K562 (cell line): ENCODE data around the gene RAPSN. TPM values are rescaled to one million over a fixed set of nuclear protein-coding genes. Genes with fewer than 3 reads are reported as not detected.

Experiments used
- ATAC-seq: fragments of 200-7000 bp; cut with Tn5 transposase; 3 replicates; pipeline ENCODE4 v1.9.1; 2020; ENCODE audit warnings: moderate library complexity
- BruUV-seq: library from RNA; stranded (reverse); fragments of 400-500 nt; replicated peaks from 2 replicates; lab custom pipeline; 2021; lab: Mats Ljungman, UMichigan
- CTCF ChIA-PET: fragments of 300-600 bp; formaldehyde crosslinking; extraction: SDS; loops from one replicate; lab custom pipeline; 2021; ENCODE audit warnings: low intra/inter-chr PET ratio; lab: Yijun Ruan, JAX
- POLR2A ChIA-PET: fragments of 300-600, 350-650 bp; sonication (Branson Sonifier 250); formaldehyde crosslinking; extraction: SDS; loops from one replicate; lab custom pipeline; 2021; ENCODE audit warnings: antibody characterized with exemption, inconsistent platforms; lab: Yijun Ruan, JAX
- DNase-seq, 4 experiments: peaks; one replicate each; pipeline versions ENCODE4 v3.0.0 to v3.0.0-alpha.2; 2011 to 2018; ENCODE audit warnings: low spot score in 3 of 4, mixed read lengths in 3 of 4; ENCODE audit errors: extremely low read depth in 1 of 4
- FAIRE-seq: peaks from 2 replicates; lab custom pipeline; 2011; peaks lifted over from hg19 to GRCh38; lab: Jason Lieb, UNC
- H2AFZ ChIP-seq: 2 replicates; pipeline ENCODE4 v1.6.0; 2011; ENCODE audit warnings: low read depth, low read length, control low read depth, inconsistent platforms
- H3K27ac ChIP-seq: fragments of 200-600 bp; 3 replicates; pipeline ENCODE4 v1.8.0; 2011; ENCODE audit warnings: low read depth, mild to moderate bottlenecking, control low read depth, inconsistent platforms, low read length, moderate library complexity, mixed read lengths; ENCODE audit errors: extremely low read depth
- H3K27me3 ChIP-seq, 2 experiments: fragments of 300-600 bp in 1 of 2; 2 replicates in 1 of 2; 3 replicates in 1 of 2; pipeline versions ENCODE4 v1.6.0 to v1.8.0; 2011; ENCODE audit warnings: inconsistent platforms in 2 of 2, low read length in 2 of 2, mild to moderate bottlenecking in 1 of 2, mixed read lengths in 1 of 2, moderate library complexity in 1 of 2; ENCODE audit not compliant: control insufficient read depth in 2 of 2, insufficient read depth in 2 of 2
- H3K36me3 ChIP-seq: fragments of 300-600 bp; 3 replicates; pipeline ENCODE4 v1.8.0; 2011; ENCODE audit warnings: mild to moderate bottlenecking, low read length, inconsistent platforms; ENCODE audit not compliant: control insufficient read depth, insufficient read depth
- H3K4me1 ChIP-seq, 2 experiments: fragments of 200-600 bp in 1 of 2; replicated peaks in 1 of 2; 2 replicates in 1 of 2; 3 replicates in 1 of 2; pipeline versions ENCODE4 v1.5.1 to v1.8.0; 2011; ENCODE audit warnings: inconsistent platforms in 2 of 2, low read length in 2 of 2, mild to moderate bottlenecking in 1 of 2, mixed read lengths in 1 of 2, moderate library complexity in 1 of 2; ENCODE audit not compliant: control insufficient read depth in 2 of 2, insufficient read depth in 2 of 2
- H3K4me2 ChIP-seq: 2 replicates; pipeline ENCODE4 v1.6.1; 2011; ENCODE audit warnings: low read length, control low read depth, inconsistent platforms, mixed read lengths; ENCODE audit not compliant: insufficient read depth
- H3K4me3 ChIP-seq: fragments of 200-600 bp; sonication (generic), shearing (Covaris generic); 2 replicates; pipeline ENCODE4 v1.5.1; 2016; ENCODE audit warnings: control low read depth, inconsistent platforms
- H3K79me2 ChIP-seq: fragments of 200-600 bp; 3 replicates; pipeline ENCODE4 v1.8.0; 2011; ENCODE audit warnings: low read length, inconsistent platforms; ENCODE audit not compliant: control insufficient read depth, insufficient read depth
- H3K9ac ChIP-seq, 2 experiments: 2 replicates each; pipeline versions ENCODE4 v1.6.0 to v1.6.1; 2011; ENCODE audit warnings: low read depth in 2 of 2, low read length in 2 of 2, control low read depth in 1 of 2, inconsistent platforms in 1 of 2, mild to moderate bottlenecking in 1 of 2, mixed read lengths in 1 of 2; ENCODE audit not compliant: insufficient read depth in 1 of 2
- H3K9me1 ChIP-seq: one replicate; pipeline ENCODE4 v1.6.0; 2011; ENCODE audit warnings: inconsistent platforms, mild to moderate bottlenecking, low read length, moderate library complexity; ENCODE audit not compliant: control insufficient read depth, insufficient read depth
- H3K9me3 ChIP-seq: replicated peaks from 2 replicates; pipeline ENCODE4 v1.5.1; 2011; ENCODE audit warnings: low read depth, low read length, inconsistent platforms; ENCODE audit not compliant: control insufficient read depth, insufficient read depth
- H4K20me1 ChIP-seq: replicated peaks from 2 replicates; pipeline ENCODE4 v1.6.1; 2011; ENCODE audit warnings: low read length, inconsistent platforms, mixed read lengths; ENCODE audit not compliant: control insufficient read depth, insufficient read depth
- CREB5 ChIP-seq: fragments of 250-450 bp; sonication (Bioruptor Pico); IDR thresholded peaks from 2 replicates; pipeline ENCODE4 v1.5.0; 2020; ENCODE audit warnings: mild to moderate bottlenecking
- PHB ChIP-seq: fragments of 250-450 bp; sonication (Bioruptor Pico); IDR thresholded peaks from 2 replicates; pipeline ENCODE4 v1.5.0; 2021
- PURB ChIP-seq: sonication (generic); formaldehyde crosslinking; IDR thresholded peaks from 2 replicates; pipeline ENCODE4 v1.9.0; 2021; ENCODE audit warnings: low read depth, mild to moderate bottlenecking, missing genetic modification reagents
- RNF2 ChIP-seq: sonication (generic); IDR thresholded peaks from 2 replicates; pipeline ENCODE4 v1.6.1; 2016
- ZNF280B ChIP-seq: fragments of 250-450 bp; sonication (Bioruptor Pico); IDR thresholded peaks from 2 replicates; pipeline ENCODE4 v1.5.1; 2021; ENCODE audit warnings: mild to moderate bottlenecking
- ZNF316 ChIP-seq: fragments of 450-650 bp; IDR thresholded peaks from 2 replicates; pipeline ENCODE4 v1.6.1; 2016
- ZNF77 ChIP-seq: fragments of 250-450 bp; sonication (Bioruptor Pico); IDR thresholded peaks from 2 replicates; pipeline ENCODE4 v1.5.0; 2020
- whole genome bisulfite sequencing: fragments of 100-300 bp; shearing (Covaris generic); methylation state at CpG from one replicate; pipeline ENCODE4 v1.1.6; 2016; ENCODE audit warnings: low coverage, mixed read lengths; ENCODE audit not compliant: insufficient coverage; ENCODE audit errors: missing lambda C conversion rate; 5-methylcytosine and 5-hydroxymethylcytosine counted together
- in situ Hi-C: fragments of 300-500 bp; cut with MboI; formaldehyde crosslinking; loops from 4 replicates; pipeline ENCODE4 v1.15.0; 2018; ENCODE audit warnings: inconsistent platforms, mixed read lengths
- intact Hi-C: fragments of 100-400 bp; cut with micrococcal nuclease; formaldehyde crosslinking; loops from 2 replicates; pipeline ENCODE4 v1.14.2; 2022
- polyA plus RNA-seq, 8 experiments: library from polyadenylated mRNA; depleted of rRNA in 4 of 8; stranded (reverse) in 5 of 8; unstranded in 3 of 8; fragments of >200 nt; fragmentation: Nextera tagmentation in 2 of 8; fragmentation: Illumina TruSeq in 1 of 8; extraction: Ambion mirVana in 2 of 8; extraction: Trizol in 1 of 8; gene quantifications; 2 replicates each; pipeline versions ENCODE4 v1.2.1 to v1.2.3, GENCODE V29; 2011 to 2014; ENCODE audit warnings: inconsistent platforms in 1 of 8, missing spikeins in 1 of 8
- total RNA-seq, 7 experiments: library from RNA; depleted of rRNA in 6 of 7; stranded (reverse); fragments of >200 nt in 6 of 7; fragmentation: Illumina TruSeq in 2 of 7; extraction: Trizol in 2 of 7; gene quantifications; 2 replicates each; pipeline versions ENCODE4 v1.2.1 to v1.2.3, GENCODE V29; 2011 to 2021; ENCODE audit warnings: low replicate concordance in 1 of 7

Gene RAPSN
- total and polyA plus RNA-seq, 9 of the 15 experiments (the other 6 are each of a cell fraction or from before 2014, with no cell fraction given) = 0.06 to 0.11 TPM; not detected in 7

- no peaks in the 10 kb centered on the region for H3K9me1 ChIP-seq
- H3K4me3 ChIP-seq = no peak overlapping the region
- ChIA-PET POLR2A (interaction anchor here (1.1 kb wide), 1 partner anchor 12 kb away, joined by 3 read pairs; the partner anchor contains the start of gene PSMC3), CTCF (no interaction called here)
- no peak overlapping the region for H3K4me2 ChIP-seq
- intact Hi-C loops (no loop called here), in situ Hi-C loops (no loop called here)
- H3K36me3 ChIP-seq = no peaks in the 10 kb centered on the region
- H3K27me3 ChIP-seq = no peaks in the 10 kb centered on the region
- H3K9ac ChIP-seq = peak overlapping the region in 1 of 2 experiments; percentile 37; a peak in 1 of 4 replicates
- no peaks in the 10 kb centered on the region for H3K9me3 ChIP-seq
- H2AFZ ChIP-seq = no peak overlapping the region
- FAIRE-seq (no peak), ATAC-seq (peak; percentile 28; the same call in 2 of the 3 replicates), DNase-seq (no peak)
- no peak for TF ChIP-seq ZNF77
- TF ChIP-seq PHB (CRISPR knock-in tag) = no peak
- TF ChIP-seq ZNF316 = no peak
- no peak for TF ChIP-seq ZNF280B (CRISPR knock-in tag)
- no peak for TF ChIP-seq PURB
- no peak for TF ChIP-seq RNF2
- TF ChIP-seq CREB5 = no peak
- no peaks in the 10 kb centered on the region for H3K79me2 ChIP-seq
- 41% methylated on average over 12 of the region's 16 CpGs for WGBS
- no peak overlapping the region for H3K27ac ChIP-seq
- BruUV-seq = no TSS peak
- no peaks in the 10 kb centered on the region for H4K20me1 ChIP-seq
- H3K4me1 ChIP-seq = peaks cover 0 to 9% of the 10 kb centered on the region in 2 experiments; a peak in 2 of 5 replicates
Measured at GRCh38 chr11:47437746-47438418, 11.1 kb downstream of the RAPSN start.
